Fibroblast of villous mesenchyme (primary cell): ENCODE data around the gene SYCP3. TPM values are rescaled to one million over a fixed set of nuclear protein-coding genes. Genes with fewer than 3 reads are reported as not detected.
A peak's percentile ranks its signal among the peaks of the same experiment; 100 is the strongest.

Source experiments
- DNase-seq: peaks from one replicate; pipeline ENCODE4 v3.0.0-alpha.2; 2010; ENCODE audit warnings: low read depth
- H3K4me3 ChIP-seq: 2 replicates; pipeline ENCODE4 v1.5.1; 2011; ENCODE audit warnings: low read depth, mild to moderate bottlenecking, low read length
- CTCF ChIP-seq: IDR thresholded peaks from 2 replicates; pipeline ENCODE4 v1.5.1; 2012; ENCODE audit warnings: low read depth, mild to moderate bottlenecking, low read length; ENCODE audit not compliant: insufficient read depth
- total RNA-seq: library from RNA; depleted of rRNA; stranded (reverse); fragments of >200 nt; gene quantifications from 2 replicates; pipeline ENCODE4 v1.2.3, GENCODE V29; 2012

Gene SYCP3
- total RNA-seq, 1 donor: under 0.01 TPM

DNA sequence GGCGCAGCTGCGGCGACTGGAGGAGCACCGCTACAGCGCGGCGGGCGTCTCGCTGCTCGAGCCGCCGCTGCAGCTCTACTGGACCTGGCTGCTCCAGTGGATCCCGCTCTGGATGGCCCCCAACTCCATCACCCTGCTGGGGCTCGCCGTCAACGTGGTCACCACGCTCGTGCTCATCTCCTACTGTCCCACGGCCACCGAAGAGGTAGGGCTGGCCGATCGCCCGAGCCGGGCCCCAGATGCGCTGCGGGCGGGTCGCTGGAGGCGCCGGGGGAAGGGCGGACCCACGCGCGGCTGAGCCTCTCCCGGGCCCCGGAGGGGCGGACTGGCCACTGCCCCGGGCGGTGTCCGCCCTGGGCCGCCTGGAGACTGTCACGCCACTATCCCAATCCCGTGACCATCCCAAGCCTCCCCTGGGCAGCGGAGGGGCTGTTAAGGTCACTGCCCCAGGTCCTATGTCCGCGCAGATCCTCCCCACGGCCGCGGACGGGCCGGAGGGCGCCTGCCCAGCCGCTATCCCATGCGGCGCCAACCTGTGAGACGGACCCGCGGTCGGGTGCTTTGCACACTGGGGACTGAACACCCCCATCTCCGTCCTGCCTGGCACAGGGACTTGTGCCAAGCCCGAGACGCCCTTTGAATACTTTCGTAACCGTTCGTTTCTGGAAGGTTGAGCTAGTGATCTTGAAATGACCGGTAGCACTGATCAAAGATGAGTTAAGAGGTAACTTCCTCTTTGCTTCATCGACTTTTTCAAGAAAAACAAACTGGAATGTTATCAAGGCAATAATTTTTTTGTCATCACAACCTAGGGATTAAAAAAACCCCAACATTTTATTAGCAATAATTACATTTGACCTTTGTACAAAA, 41.1 kb downstream of the SYCP3 start:
- H3K4me3 ChIP-seq: peak overlapping the region; percentile 81
- DNase-seq: peak; percentile 31
- no peak for TF ChIP-seq CTCF

DNA sequence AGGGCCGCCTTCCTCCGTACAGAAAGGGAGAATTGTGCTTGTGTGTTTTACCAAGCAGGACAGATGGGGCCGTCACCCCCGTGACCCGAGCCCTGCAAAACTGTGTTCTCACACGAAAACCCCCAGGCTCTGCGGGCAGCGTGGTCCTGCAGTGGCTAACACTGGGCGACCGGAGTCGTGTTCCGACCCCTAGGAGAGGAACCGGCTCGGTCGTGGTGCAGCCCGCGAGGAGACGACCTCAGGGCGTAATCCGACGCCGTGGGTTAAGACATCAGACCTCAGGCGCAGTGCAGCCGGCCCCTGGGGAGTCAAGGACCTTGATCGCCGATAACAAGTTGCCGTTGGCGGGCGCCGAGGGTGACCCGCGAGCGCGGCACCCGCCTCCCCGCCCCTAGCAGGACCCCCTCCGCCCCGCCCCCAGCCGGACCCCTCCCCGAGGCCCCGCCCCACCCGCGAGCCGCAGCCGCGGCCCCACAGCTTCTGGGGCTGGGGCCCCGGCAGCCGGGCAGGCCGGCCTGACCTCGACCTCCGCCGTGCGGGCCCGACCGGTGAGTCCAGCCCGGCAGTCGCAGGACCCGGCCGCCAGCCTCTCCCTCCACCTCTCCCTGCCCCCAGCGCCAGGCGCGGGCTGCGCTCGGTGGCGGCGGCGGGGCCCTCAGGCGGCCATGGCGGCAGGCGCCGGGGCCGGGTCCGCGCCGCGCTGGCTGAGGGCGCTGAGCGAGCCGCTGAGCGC, 41.9 kb downstream of the SYCP3 start, which contains the start of gene CHPT1:
TSS of gene CHPT1 (plus strand) at position 444 of the 733 bp plus-strand sequence. CDS start at position 666, 222 bp downstream.
- DNase-seq: peak; percentile 42

DNA sequence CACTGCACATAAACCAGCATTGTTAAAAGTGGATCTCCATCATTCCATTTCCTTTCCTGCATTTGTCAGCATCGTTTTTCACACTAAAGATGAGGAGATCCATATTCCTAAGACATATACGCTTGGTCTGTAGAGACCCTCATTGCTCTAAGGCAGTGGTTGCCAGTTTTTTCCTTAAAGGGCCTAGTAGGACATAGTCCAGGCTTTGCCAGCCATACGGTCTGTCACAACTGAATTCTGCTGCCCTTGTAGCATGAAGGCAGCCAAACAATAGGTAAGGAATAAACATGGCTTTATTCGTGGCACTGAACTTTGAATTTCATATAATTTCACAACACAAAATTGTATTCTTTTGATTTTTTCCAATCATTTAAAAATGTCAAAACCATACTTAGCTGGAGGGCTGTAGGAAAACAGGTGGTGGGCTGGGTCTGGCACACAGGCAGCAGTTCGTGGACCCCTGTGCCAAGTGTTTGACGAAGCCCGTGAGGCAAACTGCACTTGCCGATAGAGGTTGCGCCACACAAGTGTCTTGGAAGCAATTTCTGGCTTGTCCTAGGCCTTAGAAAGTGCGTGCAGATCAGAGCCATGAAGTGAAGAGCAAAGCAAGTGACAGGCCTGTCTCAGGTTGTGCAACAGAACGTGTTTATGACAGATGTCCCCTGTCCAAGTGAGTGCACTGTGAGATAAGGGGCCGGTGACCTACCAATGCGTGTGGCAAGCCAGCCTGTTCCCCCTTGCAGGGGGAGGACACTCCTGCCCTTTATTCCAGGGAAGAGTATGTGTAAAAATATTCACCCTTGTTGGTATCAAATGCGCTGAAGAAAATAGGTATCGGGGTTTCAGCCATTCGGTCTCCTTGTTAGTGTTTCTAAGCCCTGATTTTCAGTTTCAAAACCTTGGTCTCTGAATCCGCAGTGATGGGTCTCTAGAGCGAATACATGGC, 42.7 kb downstream of the SYCP3 start:
- TF ChIP-seq CTCF: no peak
- peak; percentile 10 for DNase-seq
- H3K4me3 ChIP-seq: peak overlapping the region; percentile 81

More for the DNA sequence above, 41.9 kb downstream of the SYCP3 start, which contains the start of gene CHPT1:
- no peak for TF ChIP-seq CTCF
- peak within 1 kb of the TSS; percentile 81 for H3K4me3 ChIP-seq

GRCh38 chr12:101695706-101696105, 43.6 kb downstream of the SYCP3 start:
- DNase-seq: peak; percentile 42
- no peak for TF ChIP-seq CTCF

GRCh38 chr12:101694986-101695385, 44.3 kb downstream of the SYCP3 start:
- TF ChIP-seq CTCF: no peak
- no peak for DNase-seq
- no peak overlapping the region for H3K4me3 ChIP-seq

More at GRCh38 chr12:101695706-101696105, 43.6 kb downstream of the SYCP3 start:
- H3K4me3 ChIP-seq: no peak overlapping the region

- no peak for DNase-seq
- no peak for TF ChIP-seq CTCF
- H3K4me3 ChIP-seq: no peak overlapping the region
Measured at GRCh38 chr12:101694297-101694848, 44.9 kb downstream of the SYCP3 start.
